Inferior parietal cortex (tissue), 1 donor: ENCODE results near the gene TCTN1.
A peak's percentile ranks its signal among the peaks of the same experiment; 100 is the strongest.
"Not testable (repeated sequence)": the region's sequence is repeated elsewhere in the genome, so short reads cannot be mapped to it uniquely, and the experiment has no call there.

Source experiments
- DNase-seq: peaks from one replicate; pipeline ENCODE4 v3.0.0-alpha.2; 2016; ENCODE audit errors: extremely low spot score

The TCTN1 gene

GRCh38 chr12:110613771-110614684, at the start of gene TCTN1:
Gene TCTN1 (plus strand): TSS chr12:110614129. CDS start chr12:110614183, 54 bp downstream.
- peak; percentile 93 for DNase-seq

GRCh38 chr12:110564471-110564991, 49.4 kb upstream of the TCTN1 start:
- no peak for DNase-seq

GRCh38 chr12:110565894-110566871, 47.7 kb upstream of the TCTN1 start:
- DNase-seq = no peak

- DNase-seq = no peak
These were observed 46.9 kb upstream of the TCTN1 start for GRCh38 chr12:110566993-110567392.

GRCh38 chr12:110568752-110569151, 45.2 kb upstream of the TCTN1 start:
- DNase-seq = no peak

GRCh38 chr12:110569838-110570237, 44.1 kb upstream of the TCTN1 start:
- DNase-seq = not testable (repeated sequence)

- DNase-seq = not testable (repeated sequence)
These were observed 43.1 kb upstream of the TCTN1 start for GRCh38 chr12:110570798-110571197.

GRCh38 chr12:110574044-110574443, 39.9 kb upstream of the TCTN1 start:
- no peak for DNase-seq

GRCh38 chr12:110574717-110575230, 39.2 kb upstream of the TCTN1 start:
- not testable (repeated sequence) for DNase-seq

- DNase-seq = no peak
These were observed 38.6 kb upstream of the TCTN1 start for GRCh38 chr12:110575326-110575725.

- no peak for DNase-seq
These were observed 37.4 kb upstream of the TCTN1 start for GRCh38 chr12:110576504-110576903.

- no peak for DNase-seq
These were observed 35.9 kb upstream of the TCTN1 start for GRCh38 chr12:110577864-110578693.

GRCh38 chr12:110578694-110579534, 35.0 kb upstream of the TCTN1 start:
- no peak for DNase-seq

GRCh38 chr12:110579535-110580253, 34.2 kb upstream of the TCTN1 start:
- DNase-seq = no peak

GRCh38 chr12:110581931-110582275, 32.0 kb upstream of the TCTN1 start:
- no peak for DNase-seq

- no peak for DNase-seq
These were observed 31.4 kb upstream of the TCTN1 start for GRCh38 chr12:110582276-110583136.

GRCh38 chr12:110583137-110584059, 30.5 kb upstream of the TCTN1 start, which contains the start of gene PPTC7:
Gene PPTC7 (minus strand): TSS chr12:110583318. CDS start chr12:110583031, 287 bp downstream.
- DNase-seq = peak; percentile 99
